Panc1 (cell line): ENCODE measurements around the gene CLMP. TPM values are rescaled to one million over a fixed set of nuclear protein-coding genes. Genes with fewer than 3 reads are reported as not detected.

Experiments used
- ATAC-seq: fragments of 200-7000 bp; cut with Tn5 transposase; 2 replicates; pipeline ENCODE4 v1.9.1; 2020; ENCODE audit warnings: mild to moderate bottlenecking, moderate library complexity
- BruUV-seq: library from RNA; stranded (reverse); fragments of 400-500 nt; replicated peaks from 2 replicates; lab custom pipeline; 2021; lab: Mats Ljungman, UMichigan
- CTCF ChIA-PET: fragments of 300-600 bp; sonication (Branson Sonifier 250); formaldehyde crosslinking; loops from one replicate; lab custom pipeline; 2022; ENCODE audit warnings: antibody characterized with exemption; lab: Charles Lee
- POLR2A ChIA-PET: fragments of 300-600 bp; sonication (Branson Sonifier 250); formaldehyde crosslinking; loops from one replicate; lab custom pipeline; 2022; ENCODE audit warnings: antibody characterized with exemption; lab: Charles Lee
- DNase-seq: peaks from one replicate; pipeline ENCODE4 v3.0.0-alpha.2; 2010; ENCODE audit warnings: low read depth, low spot score
- H3K27ac ChIP-seq: 2 replicates; pipeline ENCODE4 v1.5.1; 2011; ENCODE audit warnings: mild to moderate bottlenecking, low read length, inconsistent platforms
- H3K27me3 ChIP-seq: fragments of 200-500 bp; sonication (Bioruptor generic); 2 replicates; pipeline ENCODE4 v1.6.0; 2014; ENCODE audit warnings: low read length, inconsistent platforms; ENCODE audit not compliant: control insufficient read depth, insufficient read depth
- H3K36me3 ChIP-seq: fragments of 200-500 bp; sonication (Bioruptor generic); 2 replicates; pipeline ENCODE4 v1.5.1; 2014; ENCODE audit warnings: inconsistent platforms, mild to moderate bottlenecking, low read length, moderate library complexity; ENCODE audit not compliant: control insufficient read depth, insufficient read depth
- H3K4me1 ChIP-seq: 2 replicates; pipeline ENCODE4 v1.5.1; 2011; ENCODE audit warnings: inconsistent platforms, mild to moderate bottlenecking, low read length, moderate library complexity; ENCODE audit not compliant: control insufficient read depth, insufficient read depth
- H3K4me3 ChIP-seq, 2 experiments: 2 replicates each; pipeline ENCODE4 v1.5.1; 2011 to 2012; ENCODE audit warnings: low read depth in 2 of 2, low read length in 2 of 2, mild to moderate bottlenecking in 2 of 2, inconsistent platforms in 1 of 2, moderate library complexity in 1 of 2
- H3K9me3 ChIP-seq: fragments of 200-500 bp; sonication (Bioruptor generic); 2 replicates; pipeline ENCODE4 v1.5.1; 2014; ENCODE audit warnings: low read depth, mild to moderate bottlenecking, inconsistent platforms, low read length, moderate library complexity; ENCODE audit not compliant: control insufficient read depth, insufficient read depth
- POLR2AphosphoS5 ChIP-seq: IDR thresholded peaks from 2 replicates; pipeline ENCODE4 v1.6.1; 2012; ENCODE audit warnings: mild to moderate bottlenecking, low read depth, low read length, moderate library complexity
- SIN3A ChIP-seq: IDR thresholded peaks from 2 replicates; pipeline ENCODE4 v1.6.1; 2012; ENCODE audit warnings: low read depth, mild to moderate bottlenecking, low read length, moderate library complexity, borderline replicate concordance; ENCODE audit not compliant: insufficient read depth
- TCF7L2 ChIP-seq: IDR thresholded peaks from 2 replicates; pipeline ENCODE4 v1.6.1; 2011; ENCODE audit warnings: mild to moderate bottlenecking, low read depth, low read length, inconsistent platforms
- in situ Hi-C: cut with HindIII; loops from 2 replicates; pipeline ENCODE4 v1.10.0; 2016; ENCODE audit warnings: low sequenced_read_pairs, low pct_unique_long_range_greater_than_20kb
- intact Hi-C: fragments of 100-400 bp; cut with micrococcal nuclease; formaldehyde crosslinking; loops from one replicate; pipeline ENCODE4 v1.10.0; 2022; ENCODE audit not compliant: unreplicated experiment
- total RNA-seq: library from RNA; stranded (reverse); gene quantifications from one replicate; pipeline ENCODE4 v1.2.1, GENCODE V29; 2021; ENCODE audit not compliant: unreplicated experiment
- TF ChIP-seq, protein P1 (sequence below): fragments of 450-650 bp; IDR thresholded peaks from 2 replicates; pipeline ENCODE4 v1.5.1; 2017; ENCODE audit warnings: mild to moderate bottlenecking
- TF ChIP-seq, protein P2 (sequence below), 2 experiments: IDR thresholded peaks; 2 replicates each; pipeline ENCODE4 v1.6.1; 2011 to 2012; ENCODE audit warnings: low read depth in 2 of 2, control low read depth in 1 of 2, low read length in 1 of 2, mild to moderate bottlenecking in 1 of 2, moderate library complexity in 1 of 2; ENCODE audit not compliant: insufficient read depth in 1 of 2

Gene CLMP
- total RNA-seq, 1 experiment from 2014 or later = 1.5 TPM

DNA sequence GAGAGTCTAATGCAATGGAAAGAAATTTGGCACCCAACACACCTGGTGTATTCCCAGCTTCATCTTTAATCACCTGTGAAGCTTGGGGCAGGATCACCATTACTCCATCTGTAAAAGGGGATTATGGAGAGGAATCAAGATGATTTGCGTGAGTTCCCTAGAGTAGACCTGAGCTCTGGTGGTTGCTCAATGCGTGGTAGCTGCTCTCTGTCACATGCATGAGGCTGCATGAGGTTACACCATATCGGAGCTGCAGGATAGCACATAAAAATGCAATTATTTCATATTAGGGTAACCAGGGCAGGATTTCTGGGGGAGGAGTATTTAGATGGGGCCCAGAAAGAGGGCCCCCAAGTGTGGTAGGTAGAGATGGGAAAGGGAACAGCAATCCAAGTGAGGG is 35.3 kb upstream of the CLMP start:
- Histone ChIP-seq H3K36me3 (no peaks in the 10 kb centered on the region), H3K9me3 (no peaks in the 10 kb centered on the region), H3K4me1 (no peaks in the 10 kb centered on the region), H3K27ac (no peak overlapping the region), H3K4me3 (no peak overlapping the region), H3K27me3 (peaks cover 6% of the 10 kb centered on the region; the same call in 1 of the 2 replicates)
- ATAC-seq = no peak; the same call in 1 of the 2 replicates
- intact Hi-C loops (no loop called here), in situ Hi-C loops (no loop called here)
- ChIA-PET CTCF (no interaction called here), POLR2A (no interaction called here)
- no peak for DNase-seq
- TF ChIP-seq, protein P1, sequence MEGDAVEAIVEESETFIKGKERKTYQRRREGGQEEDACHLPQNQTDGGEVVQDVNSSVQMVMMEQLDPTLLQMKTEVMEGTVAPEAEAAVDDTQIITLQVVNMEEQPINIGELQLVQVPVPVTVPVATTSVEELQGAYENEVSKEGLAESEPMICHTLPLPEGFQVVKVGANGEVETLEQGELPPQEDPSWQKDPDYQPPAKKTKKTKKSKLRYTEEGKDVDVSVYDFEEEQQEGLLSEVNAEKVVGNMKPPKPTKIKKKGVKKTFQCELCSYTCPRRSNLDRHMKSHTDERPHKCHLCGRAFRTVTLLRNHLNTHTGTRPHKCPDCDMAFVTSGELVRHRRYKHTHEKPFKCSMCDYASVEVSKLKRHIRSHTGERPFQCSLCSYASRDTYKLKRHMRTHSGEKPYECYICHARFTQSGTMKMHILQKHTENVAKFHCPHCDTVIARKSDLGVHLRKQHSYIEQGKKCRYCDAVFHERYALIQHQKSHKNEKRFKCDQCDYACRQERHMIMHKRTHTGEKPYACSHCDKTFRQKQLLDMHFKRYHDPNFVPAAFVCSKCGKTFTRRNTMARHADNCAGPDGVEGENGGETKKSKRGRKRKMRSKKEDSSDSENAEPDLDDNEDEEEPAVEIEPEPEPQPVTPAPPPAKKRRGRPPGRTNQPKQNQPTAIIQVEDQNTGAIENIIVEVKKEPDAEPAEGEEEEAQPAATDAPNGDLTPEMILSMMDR = no peak
- TF ChIP-seq POLR2AphosphoS5 = no peak
- no peak for TF ChIP-seq TCF7L2
- TF ChIP-seq, protein P2, sequence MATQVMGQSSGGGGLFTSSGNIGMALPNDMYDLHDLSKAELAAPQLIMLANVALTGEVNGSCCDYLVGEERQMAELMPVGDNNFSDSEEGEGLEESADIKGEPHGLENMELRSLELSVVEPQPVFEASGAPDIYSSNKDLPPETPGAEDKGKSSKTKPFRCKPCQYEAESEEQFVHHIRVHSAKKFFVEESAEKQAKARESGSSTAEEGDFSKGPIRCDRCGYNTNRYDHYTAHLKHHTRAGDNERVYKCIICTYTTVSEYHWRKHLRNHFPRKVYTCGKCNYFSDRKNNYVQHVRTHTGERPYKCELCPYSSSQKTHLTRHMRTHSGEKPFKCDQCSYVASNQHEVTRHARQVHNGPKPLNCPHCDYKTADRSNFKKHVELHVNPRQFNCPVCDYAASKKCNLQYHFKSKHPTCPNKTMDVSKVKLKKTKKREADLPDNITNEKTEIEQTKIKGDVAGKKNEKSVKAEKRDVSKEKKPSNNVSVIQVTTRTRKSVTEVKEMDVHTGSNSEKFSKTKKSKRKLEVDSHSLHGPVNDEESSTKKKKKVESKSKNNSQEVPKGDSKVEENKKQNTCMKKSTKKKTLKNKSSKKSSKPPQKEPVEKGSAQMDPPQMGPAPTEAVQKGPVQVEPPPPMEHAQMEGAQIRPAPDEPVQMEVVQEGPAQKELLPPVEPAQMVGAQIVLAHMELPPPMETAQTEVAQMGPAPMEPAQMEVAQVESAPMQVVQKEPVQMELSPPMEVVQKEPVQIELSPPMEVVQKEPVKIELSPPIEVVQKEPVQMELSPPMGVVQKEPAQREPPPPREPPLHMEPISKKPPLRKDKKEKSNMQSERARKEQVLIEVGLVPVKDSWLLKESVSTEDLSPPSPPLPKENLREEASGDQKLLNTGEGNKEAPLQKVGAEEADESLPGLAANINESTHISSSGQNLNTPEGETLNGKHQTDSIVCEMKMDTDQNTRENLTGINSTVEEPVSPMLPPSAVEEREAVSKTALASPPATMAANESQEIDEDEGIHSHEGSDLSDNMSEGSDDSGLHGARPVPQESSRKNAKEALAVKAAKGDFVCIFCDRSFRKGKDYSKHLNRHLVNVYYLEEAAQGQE (IDR thresholded peaks at IDR 0.05; ENCODE audit: insufficient read depth in 1 of 2, low read depth in 2 of 2, low read length in 1 of 2) = no peak
- TF ChIP-seq SIN3A = no peak
- no TSS peak for BruUV-seq

DNA sequence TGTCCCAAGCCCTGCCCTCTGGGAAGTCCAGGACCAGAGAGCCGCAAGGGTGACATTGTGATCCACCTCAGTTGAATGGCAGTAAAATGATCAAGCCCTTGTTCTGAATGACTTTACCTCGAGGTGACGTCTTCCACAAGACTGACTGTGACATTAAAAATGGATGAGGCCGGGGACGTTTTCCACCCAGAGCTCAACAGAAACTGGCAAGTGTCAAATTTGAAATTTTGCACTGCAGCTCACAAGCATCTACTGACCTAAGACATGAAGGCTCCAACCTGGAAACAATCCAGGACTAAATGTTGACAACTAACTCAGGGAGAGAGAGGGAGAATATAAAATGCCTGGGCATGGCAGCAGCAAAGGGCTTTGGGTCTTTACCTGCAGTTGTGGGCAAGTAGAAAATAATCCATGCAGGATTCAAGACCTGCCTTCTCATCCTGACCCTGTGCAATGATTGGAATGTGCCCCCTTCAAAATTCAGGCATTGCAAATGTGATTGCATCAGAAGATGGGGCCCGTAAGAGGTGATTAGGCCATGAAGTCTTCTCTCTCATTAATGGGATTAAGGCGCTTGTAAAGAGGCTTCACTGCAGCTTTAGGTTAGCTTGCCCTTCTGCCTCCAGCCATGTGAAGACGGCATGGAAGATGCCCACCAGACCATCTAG is 33.6 kb upstream of the CLMP start:
- no peaks in the 10 kb centered on the region for H3K36me3 ChIP-seq
- no peaks in the 10 kb centered on the region for H3K4me1 ChIP-seq
- DNase-seq (no peak), ATAC-seq (no peak)
- TF ChIP-seq TCF7L2 = no peak
- no peak for TF ChIP-seq POLR2AphosphoS5
- TF ChIP-seq, protein P1 = no peak
- TF ChIP-seq SIN3A = no peak
- TF ChIP-seq, protein P2 (IDR thresholded peaks at IDR 0.05; ENCODE audit: insufficient read depth in 1 of 2, low read depth in 2 of 2, low read length in 1 of 2) = no peak
- intact Hi-C loops = no loop called here
- no peak overlapping the region for H3K4me3 ChIP-seq
- in situ Hi-C loops = no loop called here
- no peak overlapping the region for H3K27ac ChIP-seq
- H3K27me3 ChIP-seq = peaks cover 9% of the 10 kb centered on the region; the same call in 1 of the 2 replicates
- no TSS peak for BruUV-seq
- ChIA-PET CTCF (no interaction called here), POLR2A (no interaction called here)
- H3K9me3 ChIP-seq = no peaks in the 10 kb centered on the region
